Suprapubic skin (tissue), 4 donors: ENCODE results near the gene HILPDA. TPM values are rescaled to one million over a fixed set of nuclear protein-coding genes. Genes with fewer than 3 reads are reported as not detected.
A peak's percentile ranks its signal among the peaks of the same experiment; 100 is the strongest.
"Not testable (repeated sequence)": the region's sequence is repeated elsewhere in the genome, so short reads cannot be mapped to it uniquely, and the experiment has no call there.

ENCODE experiments used
- DNase-seq, 2 donors: peaks; one replicate each; pipeline ENCODE4 v3.0.0-alpha.2; 2019; ENCODE audit warnings: low spot score in 2 of 2
- H3K27ac ChIP-seq: fragments of 200-600 bp; sonication (generic); one replicate; pipeline ENCODE4 v1.5.1; 2019
- H3K27me3 ChIP-seq: fragments of 200-600 bp; sonication (generic); one replicate; pipeline ENCODE4 v1.5.1; 2019
- H3K36me3 ChIP-seq: fragments of 200-600 bp; sonication (generic); one replicate; pipeline ENCODE4 v1.5.1; 2019
- H3K4me1 ChIP-seq: fragments of 200-600 bp; sonication (generic); one replicate; pipeline ENCODE4 v1.5.1; 2019
- H3K4me3 ChIP-seq: fragments of 200-600 bp; sonication (generic); one replicate; pipeline ENCODE4 v1.5.1; 2019; ENCODE audit warnings: mild to moderate bottlenecking
- H3K9me3 ChIP-seq: fragments of 200-600 bp; sonication (generic); one replicate; pipeline ENCODE4 v1.5.1; 2019
- CTCF ChIP-seq, 2 donors: fragments of 200-600 bp in 1 of 2; fragments of 450-650 bp in 1 of 2; sonication (generic) in 1 of 2; IDR thresholded peaks; one replicate each; pipeline ENCODE4 v1.5.1; 2016 to 2019; ENCODE audit warnings: antibody characterized with exemption in 2 of 2, mild to moderate bottlenecking in 1 of 2, moderate library complexity in 1 of 2
- EP300 ChIP-seq: sonication (generic); formaldehyde crosslinking; IDR thresholded peaks from one replicate; pipeline ENCODE4 v1.6.1; 2017; ENCODE audit warnings: antibody characterized with exemption
- POLR2A ChIP-seq, 2 donors: fragments of 450-650 bp; IDR thresholded peaks; one replicate each; pipeline ENCODE4 v1.6.1; 2017; ENCODE audit warnings: antibody characterized with exemption in 2 of 2, mild to moderate bottlenecking in 2 of 2, moderate library complexity in 2 of 2
- POLR2AphosphoS5 ChIP-seq, 3 donors: sonication (generic); formaldehyde crosslinking; IDR thresholded peaks; one replicate each; pipeline ENCODE4 v1.6.1; 2017; ENCODE audit warnings: antibody characterized with exemption in 3 of 3
- WGBS: methylation state at CpG from one replicate; pipeline ENCODE4 v1.1.5; 2018; 5-methylcytosine and 5-hydroxymethylcytosine counted together
- total RNA-seq, 4 donors: library from RNA; depleted of rRNA; stranded (reverse); fragments of >200 nt; gene quantifications; one replicate each; pipeline ENCODE4 v1.1.0, GENCODE V29; 2016

Gene HILPDA
- total RNA-seq, 4 donors from 2014 or later: 16.0 to 35.8 (median 32.8) TPM

- TF ChIP-seq POLR2A (IDR thresholded peaks at IDR 0.05): no peak
- no peak for TF ChIP-seq EP300
- no peak for TF ChIP-seq CTCF (IDR thresholded peaks at IDR 0.05)
- no peak for TF ChIP-seq POLR2AphosphoS5 (IDR thresholded peaks at IDR 0.05)
- 6% methylated on average over 5 of the region's 5 CpGs for WGBS
- peak overlapping the region; percentile 93 for H3K4me3 ChIP-seq
Observed at GRCh38 chr7:128456255-128456725, 612 bp downstream of the HILPDA start.

GRCh38 chr7:128457385-128457784 is 1.7 kb downstream of the HILPDA start:
- WGBS: 92% methylated on average over 3 of the region's 6 CpGs
- H3K36me3 ChIP-seq, H3K9me3 ChIP-seq, DNase-seq, H3K27me3 ChIP-seq: not testable (repeated sequence)
- Histone ChIP-seq H3K27ac (peak overlapping the region; percentile 14), H3K4me1 (peaks cover 68% of the 10 kb centered on the region), H3K4me3 (peak overlapping the region; percentile 93)
- peak in 1 of 3 donors; percentile 45 for TF ChIP-seq POLR2AphosphoS5 (IDR thresholded peaks at IDR 0.05)

More at GRCh38 chr7:128456255-128456725, 612 bp downstream of the HILPDA start:
- H3K4me1 ChIP-seq: peaks cover 68% of the 10 kb centered on the region
- H3K9me3 ChIP-seq: no peaks in the 10 kb centered on the region
- peak overlapping the region; percentile 96 for H3K27ac ChIP-seq
- DNase-seq: no peak
- H3K36me3 ChIP-seq: no peaks in the 10 kb centered on the region
- no peaks in the 10 kb centered on the region for H3K27me3 ChIP-seq

GRCh38 chr7:128458956-128459355 is 3.3 kb downstream of the HILPDA start:
- no peak overlapping the region for H3K27ac ChIP-seq
- H3K4me1 ChIP-seq: peaks cover 60% of the 10 kb centered on the region
- 45% methylated on average over 3 of the region's 3 CpGs for WGBS
- no peak overlapping the region for H3K4me3 ChIP-seq
- TF ChIP-seq EP300: no peak
- no peak for TF ChIP-seq CTCF (IDR thresholded peaks at IDR 0.05)
- no peak for TF ChIP-seq POLR2A (IDR thresholded peaks at IDR 0.05)
- no peak for TF ChIP-seq POLR2AphosphoS5 (IDR thresholded peaks at IDR 0.05)
- no peaks in the 10 kb centered on the region for H3K9me3 ChIP-seq
- no peaks in the 10 kb centered on the region for H3K36me3 ChIP-seq
- no peak for DNase-seq
- H3K27me3 ChIP-seq: no peaks in the 10 kb centered on the region

- no peaks in the 10 kb centered on the region for H3K36me3 ChIP-seq
- no peaks in the 10 kb centered on the region for H3K27me3 ChIP-seq
- no peak overlapping the region for H3K27ac ChIP-seq
- peaks cover 55% of the 10 kb centered on the region for H3K4me1 ChIP-seq
- no peak for DNase-seq
- WGBS: 26% methylated on average over 5 of the region's 5 CpGs
- no peaks in the 10 kb centered on the region for H3K9me3 ChIP-seq
- TF ChIP-seq CTCF (IDR thresholded peaks at IDR 0.05) (peak; percentile 65 to 74), POLR2AphosphoS5 (IDR thresholded peaks at IDR 0.05) (no peak)
- H3K4me3 ChIP-seq: no peak overlapping the region
Observed at GRCh38 chr7:128459394-128459878, 3.8 kb downstream of the HILPDA start.

- TF ChIP-seq CTCF (IDR thresholded peaks at IDR 0.05) (no peak), EP300 (no peak), POLR2A (IDR thresholded peaks at IDR 0.05) (no peak), POLR2AphosphoS5 (IDR thresholded peaks at IDR 0.05) (no peak)
- H3K27me3 ChIP-seq: no peaks in the 10 kb centered on the region
- H3K9me3 ChIP-seq: no peaks in the 10 kb centered on the region
- peaks cover 27% of the 10 kb centered on the region for H3K4me1 ChIP-seq
- DNase-seq: no peak
- H3K4me3 ChIP-seq: no peak overlapping the region
- H3K36me3 ChIP-seq: no peaks in the 10 kb centered on the region
- WGBS: 79% methylated on average over 5 of the region's 5 CpGs
- H3K27ac ChIP-seq: no peak overlapping the region
Observed at GRCh38 chr7:128462460-128462859, 6.8 kb downstream of the HILPDA start.

- H3K27me3 ChIP-seq, H3K4me3 ChIP-seq, H3K9me3 ChIP-seq, DNase-seq, H3K36me3 ChIP-seq, H3K27ac ChIP-seq: not testable (repeated sequence)
- WGBS: 80% methylated on average over 3 of the region's 30 CpGs
- H3K4me1 ChIP-seq: peaks cover 18% of the 10 kb centered on the region
Observed at GRCh38 chr7:128463345-128463744, 7.7 kb downstream of the HILPDA start.

GRCh38 chr7:128463933-128464332 is 8.3 kb downstream of the HILPDA start:
- H3K9me3 ChIP-seq, DNase-seq, H3K27me3 ChIP-seq, H3K27ac ChIP-seq, H3K36me3 ChIP-seq, H3K4me3 ChIP-seq: not testable (repeated sequence)
- peaks cover 12% of the 10 kb centered on the region for H3K4me1 ChIP-seq
- WGBS: 84% methylated on average over 8 of the region's 8 CpGs

GRCh38 chr7:128466871-128467270 is 11.2 kb downstream of the HILPDA start:
- DNase-seq, H3K4me3 ChIP-seq, H3K27me3 ChIP-seq, H3K36me3 ChIP-seq, H3K4me1 ChIP-seq, H3K27ac ChIP-seq, H3K9me3 ChIP-seq: not testable (repeated sequence)
